ENCODE results near the gene ADIPOR2.

GRCh38 chr12:1666685-1667162 is 24.1 kb upstream of the ADIPOR2 start:
- TF ChIP-seq CTCF (IDR thresholded peaks at IDR 0.05) (no peak), POLR2A (IDR thresholded peaks at IDR 0.05) (no peak)

Measured in stomach (tissue), 4 donors.